ENCODE data around the gene AAK1.
"Not testable (repeated sequence)": the region's sequence is repeated elsewhere in the genome, so short reads cannot be mapped to it uniquely, and the experiment has no call there.

The AAK1 gene

GRCh38 chr2:69554568-69554967 lies 89.0 kb downstream of the AAK1 start:
- no peaks in the 10 kb centered on the region for H3K27me3 ChIP-seq (ENCODE audit: control insufficient read depth, insufficient read depth, low read length)
- no peaks in the 10 kb centered on the region for H3K36me3 ChIP-seq (ENCODE audit: control insufficient read depth, insufficient read depth, low read length)
- peaks cover under 1% of the 10 kb centered on the region for H3K4me1 ChIP-seq (ENCODE audit: control insufficient read depth, insufficient read depth, low read length)
- H3K27ac ChIP-seq (ENCODE audit: low read depth, low read length): no peak overlapping the region
- H3K4me3 ChIP-seq (ENCODE audit: low read length): no peak overlapping the region
- no peak overlapping the region for H3K9ac ChIP-seq (ENCODE audit: low read length)

GRCh38 chr2:69553991-69554390 lies 89.5 kb downstream of the AAK1 start:
- Histone ChIP-seq H3K4me3 (ENCODE audit: low read length) (no peak overlapping the region), H3K4me1 (ENCODE audit: control insufficient read depth, insufficient read depth, low read length) (no peaks in the 10 kb centered on the region), H3K27me3 (ENCODE audit: control insufficient read depth, insufficient read depth, low read length) (no peaks in the 10 kb centered on the region), H3K9ac (ENCODE audit: low read length) (no peak overlapping the region), H3K36me3 (ENCODE audit: control insufficient read depth, insufficient read depth, low read length) (no peaks in the 10 kb centered on the region), H3K27ac (ENCODE audit: low read depth, low read length) (no peak overlapping the region)

GRCh38 chr2:69550511-69550910 lies 93.0 kb downstream of the AAK1 start:
- not testable (repeated sequence) for H3K9ac ChIP-seq (ENCODE audit: low read length); H3K27me3 ChIP-seq (ENCODE audit: control insufficient read depth, insufficient read depth, low read length); H3K36me3 ChIP-seq (ENCODE audit: control insufficient read depth, insufficient read depth, low read length); H3K27ac ChIP-seq (ENCODE audit: low read depth, low read length); H3K4me1 ChIP-seq (ENCODE audit: control insufficient read depth, insufficient read depth, low read length); H3K4me3 ChIP-seq (ENCODE audit: low read length)

DNA sequence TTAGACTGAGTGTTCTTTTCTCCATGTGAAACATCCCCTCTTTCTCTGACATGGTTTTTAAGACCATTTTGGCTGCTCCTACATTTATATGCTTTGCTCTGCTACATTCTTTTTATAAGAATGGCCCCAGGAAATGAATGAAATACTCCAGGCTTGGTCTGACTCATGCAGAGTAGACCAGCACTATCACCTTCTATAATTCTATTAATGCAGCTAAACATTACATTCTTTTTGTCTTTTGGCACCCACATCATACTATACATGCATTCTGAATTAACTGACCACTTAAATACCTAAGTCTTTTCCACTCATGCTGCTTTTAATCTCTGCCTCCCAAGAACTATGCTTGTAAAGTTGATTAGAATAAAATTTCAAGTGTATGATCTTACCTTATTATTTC lies 94.1 kb downstream of the AAK1 start:
- no peaks in the 10 kb centered on the region for H3K36me3 ChIP-seq (ENCODE audit: control insufficient read depth, insufficient read depth, low read length)
- no peak overlapping the region for H3K27ac ChIP-seq (ENCODE audit: low read depth, low read length)
- H3K9ac ChIP-seq (ENCODE audit: low read length): no peak overlapping the region
- no peaks in the 10 kb centered on the region for H3K27me3 ChIP-seq (ENCODE audit: control insufficient read depth, insufficient read depth, low read length)
- no peaks in the 10 kb centered on the region for H3K4me1 ChIP-seq (ENCODE audit: control insufficient read depth, insufficient read depth, low read length)
- H3K4me3 ChIP-seq (ENCODE audit: low read length): no peak overlapping the region

DNA sequence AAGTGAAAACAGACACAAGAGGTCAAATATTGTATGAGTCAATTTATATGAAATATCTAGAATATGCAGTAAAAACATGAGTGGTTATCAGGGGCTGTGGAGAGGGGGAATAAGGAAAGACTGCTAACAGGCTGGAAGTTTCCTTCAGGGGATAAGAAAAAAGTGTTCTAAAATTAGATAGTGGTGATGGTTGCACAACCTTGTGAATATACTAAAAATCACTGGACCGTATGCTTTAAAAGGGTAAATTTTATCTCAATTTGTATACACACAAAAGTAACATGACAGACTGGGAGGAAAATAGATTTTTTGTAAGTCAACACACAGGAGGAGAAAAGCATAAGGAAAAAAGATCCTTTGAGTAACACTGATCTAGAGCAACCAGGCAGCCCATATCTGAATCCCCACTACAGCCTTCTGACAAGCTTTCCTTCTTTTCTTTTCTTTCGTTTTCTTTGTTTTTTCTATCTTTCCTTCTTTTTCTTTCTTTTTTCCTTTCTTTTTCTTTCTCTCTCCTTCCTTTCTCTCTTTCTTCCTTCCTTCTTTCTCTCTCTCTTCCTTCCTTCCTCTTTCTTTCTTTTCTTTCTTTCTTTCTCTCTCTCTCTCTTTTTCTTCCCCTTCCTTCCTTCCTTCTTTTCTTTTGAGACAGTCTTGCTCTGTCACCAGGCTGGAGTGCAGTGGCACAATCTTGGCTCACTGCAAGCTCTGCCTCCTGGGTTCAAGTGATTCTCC lies 95.4 kb downstream of the AAK1 start:
- no peak overlapping the region for H3K9ac ChIP-seq (ENCODE audit: low read length)
- H3K4me3 ChIP-seq (ENCODE audit: low read length): no peak overlapping the region
- no peak overlapping the region for H3K27ac ChIP-seq (ENCODE audit: low read depth, low read length)
- H3K27me3 ChIP-seq (ENCODE audit: control insufficient read depth, insufficient read depth, low read length): no peaks in the 10 kb centered on the region
- no peaks in the 10 kb centered on the region for H3K36me3 ChIP-seq (ENCODE audit: control insufficient read depth, insufficient read depth, low read length)
- H3K4me1 ChIP-seq (ENCODE audit: control insufficient read depth, insufficient read depth, low read length): no peaks in the 10 kb centered on the region

GRCh38 chr2:69546646-69547045 lies 96.9 kb downstream of the AAK1 start:
- no peaks in the 10 kb centered on the region for H3K4me1 ChIP-seq (ENCODE audit: control insufficient read depth, insufficient read depth, low read length)
- no peak overlapping the region for H3K4me3 ChIP-seq (ENCODE audit: low read length)
- no peaks in the 10 kb centered on the region for H3K36me3 ChIP-seq (ENCODE audit: control insufficient read depth, insufficient read depth, low read length)
- H3K9ac ChIP-seq (ENCODE audit: low read length): no peak overlapping the region
- no peaks in the 10 kb centered on the region for H3K27me3 ChIP-seq (ENCODE audit: control insufficient read depth, insufficient read depth, low read length)
- H3K27ac ChIP-seq (ENCODE audit: low read depth, low read length): no peak overlapping the region

DNA sequence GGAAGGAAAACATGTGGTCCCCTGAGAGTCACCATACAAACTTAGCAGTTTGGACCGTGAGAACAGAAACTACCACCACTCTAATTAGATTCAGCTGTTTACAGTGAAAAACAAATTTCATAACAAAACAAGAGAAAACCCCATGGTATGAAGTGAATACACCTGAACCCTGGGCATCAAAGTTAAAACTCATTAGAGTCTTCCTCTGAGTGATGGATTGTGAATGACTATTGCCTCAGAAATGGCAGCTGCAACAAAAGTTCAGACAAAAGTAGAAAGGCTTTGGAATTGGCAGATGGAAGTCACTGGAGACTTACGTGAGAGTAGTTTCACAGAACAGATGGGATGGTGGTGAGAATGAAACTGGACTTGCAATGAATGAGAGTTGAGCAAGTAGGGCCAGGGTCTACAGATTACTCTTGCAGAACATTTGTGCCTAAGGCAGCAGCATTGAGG lies 98.0 kb downstream of the AAK1 start:
- no peaks in the 10 kb centered on the region for H3K4me1 ChIP-seq (ENCODE audit: control insufficient read depth, insufficient read depth, low read length)
- no peaks in the 10 kb centered on the region for H3K36me3 ChIP-seq (ENCODE audit: control insufficient read depth, insufficient read depth, low read length)
- H3K27me3 ChIP-seq (ENCODE audit: control insufficient read depth, insufficient read depth, low read length): no peaks in the 10 kb centered on the region
- H3K9ac ChIP-seq (ENCODE audit: low read length): no peak overlapping the region
- H3K27ac ChIP-seq (ENCODE audit: low read depth, low read length): no peak overlapping the region
- no peak overlapping the region for H3K4me3 ChIP-seq (ENCODE audit: low read length)

- Histone ChIP-seq H3K36me3 (ENCODE audit: control insufficient read depth, insufficient read depth, low read length) (no peaks in the 10 kb centered on the region), H3K4me3 (ENCODE audit: low read length) (no peak overlapping the region), H3K9ac (ENCODE audit: low read length) (no peak overlapping the region), H3K27me3 (ENCODE audit: control insufficient read depth, insufficient read depth, low read length) (no peaks in the 10 kb centered on the region), H3K27ac (ENCODE audit: low read depth, low read length) (no peak overlapping the region), H3K4me1 (ENCODE audit: control insufficient read depth, insufficient read depth, low read length) (no peaks in the 10 kb centered on the region)
Observed at GRCh38 chr2:69544951-69545350, 98.6 kb downstream of the AAK1 start.

DNA sequence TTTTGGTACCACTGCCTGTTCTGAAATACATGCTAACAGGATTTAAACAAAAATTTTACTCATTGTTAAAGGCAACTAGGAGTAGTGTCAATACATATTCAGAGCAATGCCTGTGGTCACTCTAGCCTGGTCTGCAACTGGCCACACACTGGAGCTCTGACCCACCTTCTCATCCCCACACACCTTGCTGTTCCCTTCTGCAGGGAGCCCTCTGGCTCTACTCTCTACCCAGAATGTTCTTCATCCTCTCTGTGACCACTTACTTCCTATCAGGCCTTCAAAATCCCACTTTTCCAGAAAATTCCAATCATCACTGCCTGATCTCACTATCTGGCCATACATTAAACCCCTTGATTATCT lies 104.0 kb downstream of the AAK1 start:
- H3K36me3 ChIP-seq (ENCODE audit: control insufficient read depth, insufficient read depth, low read length): peaks cover 3% of the 10 kb centered on the region
- no peak overlapping the region for H3K27ac ChIP-seq (ENCODE audit: low read depth, low read length)
- H3K4me3 ChIP-seq (ENCODE audit: low read length): no peak overlapping the region
- H3K9ac ChIP-seq (ENCODE audit: low read length): no peak overlapping the region
- H3K27me3 ChIP-seq (ENCODE audit: control insufficient read depth, insufficient read depth, low read length): no peaks in the 10 kb centered on the region
- no peaks in the 10 kb centered on the region for H3K4me1 ChIP-seq (ENCODE audit: control insufficient read depth, insufficient read depth, low read length)

- H3K4me3 ChIP-seq (ENCODE audit: low read length): no peak overlapping the region
- no peaks in the 10 kb centered on the region for H3K4me1 ChIP-seq (ENCODE audit: control insufficient read depth, insufficient read depth, low read length)
- H3K27me3 ChIP-seq (ENCODE audit: control insufficient read depth, insufficient read depth, low read length): no peaks in the 10 kb centered on the region
- peaks cover 3% of the 10 kb centered on the region for H3K36me3 ChIP-seq (ENCODE audit: control insufficient read depth, insufficient read depth, low read length)
- H3K9ac ChIP-seq (ENCODE audit: low read length): no peak overlapping the region
- H3K27ac ChIP-seq (ENCODE audit: low read depth, low read length): no peak overlapping the region
Observed at GRCh38 chr2:69538872-69539548, 104.5 kb downstream of the AAK1 start.

- H3K9ac ChIP-seq (ENCODE audit: low read length): no peak overlapping the region
- H3K4me3 ChIP-seq (ENCODE audit: low read length): no peak overlapping the region
- no peak overlapping the region for H3K27ac ChIP-seq (ENCODE audit: low read depth, low read length)
- peaks cover 3% of the 10 kb centered on the region for H3K36me3 ChIP-seq (ENCODE audit: control insufficient read depth, insufficient read depth, low read length)
- H3K27me3 ChIP-seq (ENCODE audit: control insufficient read depth, insufficient read depth, low read length): no peaks in the 10 kb centered on the region
- no peaks in the 10 kb centered on the region for H3K4me1 ChIP-seq (ENCODE audit: control insufficient read depth, insufficient read depth, low read length)
Observed at GRCh38 chr2:69538249-69538648, 105.3 kb downstream of the AAK1 start.

- Histone ChIP-seq H3K9ac (ENCODE audit: low read length) (no peak overlapping the region), H3K4me1 (ENCODE audit: control insufficient read depth, insufficient read depth, low read length) (no peaks in the 10 kb centered on the region), H3K4me3 (ENCODE audit: low read length) (no peak overlapping the region), H3K27me3 (ENCODE audit: control insufficient read depth, insufficient read depth, low read length) (no peaks in the 10 kb centered on the region), H3K27ac (ENCODE audit: low read depth, low read length) (no peak overlapping the region), H3K36me3 (ENCODE audit: control insufficient read depth, insufficient read depth, low read length) (peaks cover 3% of the 10 kb centered on the region)
Observed at GRCh38 chr2:69535817-69536241, 107.7 kb downstream of the AAK1 start.

DNA sequence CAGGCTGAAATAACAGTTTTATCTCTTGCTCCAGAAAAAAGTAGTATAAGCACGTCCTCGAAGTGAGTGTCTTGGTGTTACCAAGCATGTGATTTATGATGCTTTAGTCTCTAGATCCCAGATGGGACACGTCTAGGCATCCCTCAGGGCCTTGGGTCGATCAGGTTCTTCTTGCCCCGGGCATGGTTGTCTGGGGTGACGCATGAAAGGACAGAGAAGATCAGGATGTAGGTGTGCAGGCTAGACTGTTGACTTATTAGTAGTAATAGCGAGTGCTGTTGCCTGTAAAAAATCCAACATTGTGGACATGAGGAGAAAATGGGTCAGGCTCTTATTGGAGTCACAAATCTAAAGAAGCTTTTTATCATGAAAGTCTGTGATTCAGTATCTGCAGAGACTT lies 112.4 kb downstream of the AAK1 start:
- no peaks in the 10 kb centered on the region for H3K4me1 ChIP-seq (ENCODE audit: control insufficient read depth, insufficient read depth, low read length)
- H3K27ac ChIP-seq (ENCODE audit: low read depth, low read length): no peak overlapping the region
- no peaks in the 10 kb centered on the region for H3K27me3 ChIP-seq (ENCODE audit: control insufficient read depth, insufficient read depth, low read length)
- H3K9ac ChIP-seq (ENCODE audit: low read length): no peak overlapping the region
- H3K36me3 ChIP-seq (ENCODE audit: control insufficient read depth, insufficient read depth, low read length): peaks cover 9% of the 10 kb centered on the region
- no peak overlapping the region for H3K4me3 ChIP-seq (ENCODE audit: low read length)

Measured in rectal smooth muscle tissue (tissue), 1 donor.